ENCODE measurements around the gene NQO2.
"Not testable (repeated sequence)": the region's sequence is repeated elsewhere in the genome, so short reads cannot be mapped to it uniquely, and the experiment has no call there.

NQO2 gene

GRCh38 chr6:3041606-3042005 is 41.9 kb downstream of the NQO2 start:
- no peak for DNase-seq

GRCh38 chr6:3045369-3045768 is 45.7 kb downstream of the NQO2 start:
- no peak for DNase-seq

GRCh38 chr6:3045777-3046176 is 46.1 kb downstream of the NQO2 start:
- DNase-seq, result no peak

GRCh38 chr6:3046295-3046694 is 46.6 kb downstream of the NQO2 start:
- no peak for DNase-seq

- not testable (repeated sequence) for DNase-seq
These were observed 48.3 kb downstream of the NQO2 start for GRCh38 chr6:3048009-3048408.

- DNase-seq, result no peak
These were observed 53.0 kb downstream of the NQO2 start for GRCh38 chr6:3052481-3053230.

- no peak for DNase-seq
These were observed 53.5 kb downstream of the NQO2 start for GRCh38 chr6:3053231-3053508.

GRCh38 chr6:3054229-3055157 is 54.8 kb downstream of the NQO2 start:
- DNase-seq, result peak; percentile 11

- DNase-seq, result not testable (repeated sequence)
These were observed 55.4 kb downstream of the NQO2 start for GRCh38 chr6:3055158-3055499.

GRCh38 chr6:3057063-3057770 is 57.5 kb downstream of the NQO2 start:
- no peak for DNase-seq

GRCh38 chr6:3058957-3059356 is 59.3 kb downstream of the NQO2 start:
- no peak for DNase-seq

GRCh38 chr6:3060092-3060491 is 60.4 kb downstream of the NQO2 start:
- DNase-seq, result not testable (repeated sequence)

- DNase-seq, result no peak
These were observed 61.8 kb downstream of the NQO2 start for GRCh38 chr6:3061501-3061941.

GRCh38 chr6:3063340-3063732 is 63.6 kb downstream of the NQO2 start:
- DNase-seq, result not testable (repeated sequence)

GRCh38 chr6:3063733-3064700 is 64.3 kb downstream of the NQO2 start:
- peak; percentile 15 for DNase-seq

- peak; percentile 63 for DNase-seq
These were observed 68.9 kb downstream of the NQO2 start, which contains the start of gene RIPK1 for GRCh38 chr6:3068329-3069214. Gene RIPK1, plus strand, starts transcription at chr6:3068494. Its CDS starts 8,330 bp downstream, at chr6:3076824.

Data from DMS153 (cell line).